GM12875 (cell line): ENCODE data around the gene TMEM35A.

Experiments
- H3K4me3 ChIP-seq: one replicate; pipeline ENCODE4 v1.5.1; 2011; ENCODE audit warnings: low read depth, low read length, control low read depth
- TF ChIP-seq, protein P1 (sequence below): IDR thresholded peaks from 2 replicates; pipeline ENCODE4 v1.5.1; 2011; ENCODE audit warnings: low read depth, mild to moderate bottlenecking, control low read depth, inconsistent platforms, low read length, moderate library complexity, borderline replicate concordance; ENCODE audit not compliant: insufficient read depth

The TMEM35A gene

DNA sequence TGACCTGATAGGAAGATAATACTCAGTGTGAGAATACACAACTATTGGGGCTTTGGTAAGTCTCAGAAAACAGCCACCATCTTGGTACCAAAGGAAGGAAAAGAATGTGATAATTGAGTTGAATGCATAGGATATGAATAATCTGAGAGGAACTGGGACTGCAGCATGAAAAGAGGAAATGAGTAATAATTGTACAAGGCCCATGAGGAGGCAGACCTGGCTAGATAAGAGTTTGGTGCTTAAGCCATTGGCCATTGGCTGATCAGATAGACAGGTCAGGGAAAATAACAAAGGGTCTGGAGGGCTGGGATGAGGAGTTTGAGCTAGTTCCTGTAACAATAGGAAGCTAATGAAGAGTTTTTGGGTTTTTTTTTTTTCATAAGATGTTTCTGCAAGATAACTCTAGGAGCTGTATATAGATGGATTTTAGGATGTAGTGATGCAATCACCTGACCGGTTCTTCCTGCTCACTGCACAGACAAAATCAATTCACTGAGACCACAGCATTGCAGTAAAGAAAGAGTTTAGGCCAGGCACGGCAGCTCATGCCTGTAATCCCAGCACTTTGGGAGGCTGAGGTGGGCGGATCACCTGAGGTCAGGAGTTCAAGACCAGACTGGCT, 21.5 kb upstream of the TMEM35A start:
- H3K4me3 ChIP-seq = no peak overlapping the region
- TF ChIP-seq, protein P1, sequence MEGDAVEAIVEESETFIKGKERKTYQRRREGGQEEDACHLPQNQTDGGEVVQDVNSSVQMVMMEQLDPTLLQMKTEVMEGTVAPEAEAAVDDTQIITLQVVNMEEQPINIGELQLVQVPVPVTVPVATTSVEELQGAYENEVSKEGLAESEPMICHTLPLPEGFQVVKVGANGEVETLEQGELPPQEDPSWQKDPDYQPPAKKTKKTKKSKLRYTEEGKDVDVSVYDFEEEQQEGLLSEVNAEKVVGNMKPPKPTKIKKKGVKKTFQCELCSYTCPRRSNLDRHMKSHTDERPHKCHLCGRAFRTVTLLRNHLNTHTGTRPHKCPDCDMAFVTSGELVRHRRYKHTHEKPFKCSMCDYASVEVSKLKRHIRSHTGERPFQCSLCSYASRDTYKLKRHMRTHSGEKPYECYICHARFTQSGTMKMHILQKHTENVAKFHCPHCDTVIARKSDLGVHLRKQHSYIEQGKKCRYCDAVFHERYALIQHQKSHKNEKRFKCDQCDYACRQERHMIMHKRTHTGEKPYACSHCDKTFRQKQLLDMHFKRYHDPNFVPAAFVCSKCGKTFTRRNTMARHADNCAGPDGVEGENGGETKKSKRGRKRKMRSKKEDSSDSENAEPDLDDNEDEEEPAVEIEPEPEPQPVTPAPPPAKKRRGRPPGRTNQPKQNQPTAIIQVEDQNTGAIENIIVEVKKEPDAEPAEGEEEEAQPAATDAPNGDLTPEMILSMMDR = no peak

DNA sequence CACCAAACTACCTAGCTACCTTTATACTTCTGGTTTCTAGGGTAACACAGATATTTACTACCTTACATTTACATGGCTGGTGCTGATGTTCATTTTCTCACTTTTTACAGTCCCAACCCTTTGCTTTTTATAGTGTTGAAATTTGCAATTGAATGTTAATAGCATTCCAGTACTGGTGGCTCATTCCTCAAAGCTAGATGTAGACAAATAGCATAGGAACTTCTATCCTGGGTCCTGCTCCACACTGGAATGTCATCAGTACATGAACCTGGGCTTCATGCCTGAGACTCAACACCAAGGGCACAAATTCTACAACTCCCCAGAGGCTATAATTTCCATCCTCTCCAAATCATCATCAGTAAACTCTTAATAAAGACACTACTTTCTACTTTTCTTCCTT, 16.5 kb upstream of the TMEM35A start:
- TF ChIP-seq, protein P1 = no peak
- no peak overlapping the region for H3K4me3 ChIP-seq

DNA sequence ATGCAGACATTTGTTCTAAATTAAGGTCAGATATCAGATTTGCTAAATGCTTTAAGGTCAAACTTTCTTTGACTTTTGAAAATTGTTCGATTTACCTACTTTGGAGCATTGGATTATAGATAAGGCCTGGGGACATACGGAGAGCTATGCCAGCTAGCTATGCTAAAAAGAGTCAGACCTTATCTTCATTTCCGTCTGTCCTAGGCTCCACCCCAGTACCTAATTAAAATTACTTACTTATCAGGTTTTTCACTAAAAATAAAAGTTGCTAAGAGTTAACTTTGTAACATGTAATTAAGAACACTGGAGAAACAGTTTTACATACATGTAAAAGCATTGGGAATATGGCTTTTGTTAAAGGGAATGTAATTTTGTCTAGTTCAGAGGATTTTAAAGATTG, 7.1 kb upstream of the TMEM35A start:
- no peak overlapping the region for H3K4me3 ChIP-seq
- TF ChIP-seq, protein P1 = no peak

DNA sequence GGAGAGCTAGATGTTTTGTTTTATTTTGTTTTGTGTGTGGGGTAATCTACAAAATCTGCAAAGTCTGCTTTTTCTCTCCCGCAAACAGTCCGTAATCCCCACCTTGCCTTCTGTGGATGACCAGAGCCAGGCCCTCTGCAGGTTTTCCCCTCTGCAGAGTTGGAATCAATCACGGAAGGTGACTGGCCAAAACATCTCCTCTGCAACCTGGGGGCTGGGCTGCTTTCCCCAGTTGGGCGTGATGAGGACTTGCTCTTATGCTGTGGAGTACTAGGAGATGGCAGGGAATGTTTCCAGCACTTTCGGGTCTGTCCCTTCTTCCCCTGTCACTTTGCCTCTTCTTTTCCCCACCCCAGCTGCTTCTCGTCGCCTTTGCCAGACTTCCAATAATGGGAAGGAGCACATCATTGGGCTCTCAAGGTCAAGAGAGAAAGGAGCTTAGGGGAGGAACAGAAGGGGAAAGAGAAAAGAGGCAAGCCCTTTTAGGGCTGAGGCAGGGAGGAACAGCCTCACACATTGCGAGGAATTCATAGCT, 1.1 kb downstream of the TMEM35A start:
- TF ChIP-seq, protein P1 = no peak
- H3K4me3 ChIP-seq = no peak overlapping the region

DNA sequence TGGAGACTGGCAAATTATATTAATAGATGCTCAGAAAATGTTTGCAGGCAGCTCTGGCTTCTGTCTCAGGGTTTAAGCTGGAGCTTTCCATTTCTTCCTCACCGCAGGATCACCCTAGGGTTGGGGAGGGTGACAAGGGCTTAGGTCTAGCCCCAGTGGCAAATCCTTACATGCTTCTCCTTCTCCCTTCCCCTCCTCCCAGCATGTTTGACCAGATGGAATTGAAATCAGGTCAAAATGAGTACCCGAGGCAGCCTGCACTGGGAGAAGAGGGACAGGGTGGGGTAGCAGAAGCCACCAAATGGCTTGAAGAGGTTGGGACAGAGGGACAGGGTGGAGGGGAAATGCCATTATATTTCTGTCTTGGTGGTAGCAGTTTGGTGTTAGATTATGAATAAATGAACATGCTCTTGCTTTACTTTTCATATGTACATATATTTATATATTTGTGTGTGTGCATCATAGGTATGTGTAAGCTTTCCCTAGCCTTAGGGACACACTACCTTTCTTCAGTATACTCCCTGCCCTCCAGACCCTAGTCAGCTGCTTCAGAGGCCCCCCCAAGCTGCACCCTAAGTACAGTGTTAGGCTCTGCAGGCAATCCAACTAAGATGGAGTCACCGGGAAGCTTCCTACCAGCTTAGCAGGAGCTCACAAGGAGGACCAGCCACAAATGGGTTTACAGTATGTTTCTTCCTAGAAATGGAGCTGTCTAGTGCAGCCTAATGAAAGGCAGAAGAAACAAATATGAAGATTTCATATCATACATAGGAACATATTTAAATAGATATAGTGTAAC, 1.8 kb downstream of the TMEM35A start:
- no peak overlapping the region for H3K4me3 ChIP-seq
- TF ChIP-seq, protein P1 = no peak

DNA sequence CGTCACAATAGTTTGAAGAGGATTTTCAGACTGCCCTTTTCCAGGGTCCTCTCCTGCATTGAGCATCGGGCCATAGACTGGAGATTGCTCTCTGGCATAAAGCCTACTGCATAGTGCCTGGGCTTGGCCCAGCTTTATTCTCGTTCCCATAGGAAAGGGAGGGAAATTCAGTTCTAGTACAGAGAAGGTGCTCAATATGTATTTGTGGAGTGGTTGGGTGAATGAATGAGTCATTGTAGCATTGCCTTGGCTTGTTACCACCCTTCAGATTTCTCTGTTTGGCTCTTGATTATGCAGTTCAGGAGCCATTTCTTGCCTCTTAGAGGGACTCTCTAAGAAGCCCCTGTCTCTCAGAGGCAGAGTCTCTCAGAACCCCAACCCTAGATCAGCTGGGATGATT, 2.6 kb downstream of the TMEM35A start:
- H3K4me3 ChIP-seq = no peak overlapping the region
- TF ChIP-seq, protein P1 = no peak
